SK-N-SH (cell line): ENCODE results near the gene THBD. TPM values are rescaled to one million over a fixed set of nuclear protein-coding genes. Genes with fewer than 3 reads are reported as not detected.

ENCODE experiments used
- CTCF ChIA-PET: fragments of 300-600, 350-600 bp; formaldehyde crosslinking; extraction: SDS; loops from one replicate; lab custom pipeline; 2021; lab: Yijun Ruan, JAX
- POLR2A ChIA-PET: fragments of 350-600 bp; sonication (Branson Sonifier 250); formaldehyde crosslinking; extraction: SDS; loops from one replicate; lab custom pipeline; 2020; ENCODE audit warnings: antibody characterized with exemption, inconsistent platforms; lab: Yijun Ruan, JAX
- DNase-seq: peaks from one replicate; pipeline ENCODE4 v3.0.0; 2012
- H2AFZ ChIP-seq: fragments of 200-600 bp; sonication (generic); 2 replicates; pipeline ENCODE4 v1.8.1; 2016; ENCODE audit warnings: antibody characterized with exemption, mild to moderate bottlenecking, low read depth
- H3F3A ChIP-seq: fragments of 200-600 bp; sonication (generic); replicated peaks from 2 replicates; pipeline ENCODE3; 2016; ENCODE audit warnings: antibody characterized with exemption, mild to moderate bottlenecking; ENCODE audit not compliant: insufficient read depth
- H3K27ac ChIP-seq, 2 experiments: fragments of 200-500 bp in 1 of 2; fragments of 200-600 bp in 1 of 2; sonication (Bioruptor generic) in 1 of 2; sonication (generic), shearing (Covaris generic) in 1 of 2; 2 replicates each; pipeline versions ENCODE4 v1.5.1 to v1.6.1; 2014 to 2016; ENCODE audit warnings: low read depth in 2 of 2, inconsistent platforms in 1 of 2, low read length in 1 of 2, mild to moderate bottlenecking in 1 of 2, mixed read lengths in 1 of 2
- H3K27me3 ChIP-seq: fragments of 200-600 bp; sonication (generic), shearing (Covaris generic); 2 replicates; pipeline ENCODE4 v1.6.1; 2016; ENCODE audit warnings: mixed run types; ENCODE audit not compliant: insufficient read depth
- H3K36me3 ChIP-seq, 2 experiments: fragments of 200-500 bp in 1 of 2; fragments of 200-600 bp in 1 of 2; sonication (Bioruptor generic) in 1 of 2; sonication (generic) in 1 of 2; replicated peaks in 1 of 2; 2 replicates each; pipeline versions ENCODE3 to v1.5.1; 2014 to 2016; ENCODE audit warnings: low read length in 1 of 2, mild to moderate bottlenecking in 1 of 2; ENCODE audit not compliant: insufficient read depth in 2 of 2, control insufficient read depth in 1 of 2
- H3K4me1 ChIP-seq, 2 experiments: fragments of 200-500 bp in 1 of 2; fragments of 200-600 bp in 1 of 2; sonication (Bioruptor generic) in 1 of 2; sonication (generic), shearing (Covaris generic) in 1 of 2; 2 replicates each; pipeline versions ENCODE4 v1.5.1 to v1.6.1; 2014 to 2016; ENCODE audit warnings: low read depth in 1 of 2, low read length in 1 of 2, mixed run types in 1 of 2; ENCODE audit not compliant: insufficient read depth in 2 of 2, control insufficient read depth in 1 of 2
- H3K4me2 ChIP-seq: fragments of 200-600 bp; sonication (generic), shearing (Covaris generic); 2 replicates; pipeline ENCODE4 v1.6.1; 2017; ENCODE audit warnings: mixed run types
- H3K4me3 ChIP-seq, 2 experiments: fragments of 200-500 bp in 1 of 2; fragments of 200-600 bp in 1 of 2; sonication (Bioruptor generic) in 1 of 2; sonication (generic), shearing (Covaris generic) in 1 of 2; 2 replicates each; pipeline versions ENCODE4 v1.5.1 to v1.8.1; 2014 to 2016; ENCODE audit warnings: low read depth in 2 of 2, inconsistent platforms in 1 of 2, low read length in 1 of 2, mild to moderate bottlenecking in 1 of 2, mixed read lengths in 1 of 2, moderate library complexity in 1 of 2
- H3K79me2 ChIP-seq: fragments of 200-600 bp; sonication (generic); 2 replicates; pipeline ENCODE4 v1.8.1; 2017; ENCODE audit warnings: mild to moderate bottlenecking; ENCODE audit not compliant: insufficient read depth
- H3K9ac ChIP-seq: fragments of 200-600 bp; sonication (generic); 2 replicates; pipeline ENCODE4 v1.6.1; 2017; ENCODE audit warnings: mixed run types
- H3K9me2 ChIP-seq: fragments of 200-600 bp; sonication (generic); 2 replicates; pipeline ENCODE4 v1.6.1; 2017; ENCODE audit warnings: mixed run types
- H3K9me3 ChIP-seq: fragments of 200-600 bp; sonication (generic); 2 replicates; pipeline ENCODE4 v1.6.1; 2017; ENCODE audit warnings: mixed run types, mild to moderate bottlenecking, moderate library complexity
- H4K20me1 ChIP-seq: fragments of 200-600 bp; sonication (generic); 2 replicates; pipeline ENCODE4 v1.6.1; 2017; ENCODE audit warnings: mild to moderate bottlenecking, mixed run types; ENCODE audit not compliant: insufficient read depth
- EZH2phosphoT487 ChIP-seq: fragments of 200-600 bp; sonication (generic); IDR thresholded peaks from 2 replicates; pipeline ENCODE4 v1.6.1; 2017; ENCODE audit warnings: low read depth, mixed run types, mild to moderate bottlenecking, antibody characterized with exemption, moderate library complexity, borderline replicate concordance
- GABPA ChIP-seq: IDR thresholded peaks from 2 replicates; pipeline ENCODE4 v1.4.0; 2012; ENCODE audit warnings: low read depth, mild to moderate bottlenecking
- JUND ChIP-seq: IDR thresholded peaks from 2 replicates; pipeline ENCODE4 v1.4.0; 2012
- MEF2A ChIP-seq: IDR thresholded peaks from 2 replicates; pipeline ENCODE4 v1.4.0; 2012; ENCODE audit warnings: low read depth, borderline replicate concordance
- MXI1 ChIP-seq: IDR thresholded peaks from 2 replicates; pipeline ENCODE4 v1.6.1; 2012; ENCODE audit warnings: mild to moderate bottlenecking, low read depth, low read length, improper control_type of control experiment
- NRF1 ChIP-seq: IDR thresholded peaks from 2 replicates; pipeline ENCODE4 v1.6.1; 2012; ENCODE audit warnings: low read depth, mild to moderate bottlenecking, low read length
- RAD21 ChIP-seq: IDR thresholded peaks from 2 replicates; pipeline ENCODE4 v1.6.1; 2012; ENCODE audit warnings: mild to moderate bottlenecking, low read length
- REST ChIP-seq: IDR thresholded peaks from 2 replicates; pipeline ENCODE4 v1.6.1; 2012; ENCODE audit warnings: mild to moderate bottlenecking, low read depth, low read length, moderate library complexity
- RXRA ChIP-seq: IDR thresholded peaks from 2 replicates; pipeline ENCODE4 v1.4.0; 2012; ENCODE audit warnings: low read depth, mild to moderate bottlenecking, borderline replicate concordance
- SMC3 ChIP-seq: IDR thresholded peaks from 2 replicates; pipeline ENCODE4 v1.6.1; 2012; ENCODE audit warnings: low read depth, low read length, improper control_type of control experiment
- TEAD4 ChIP-seq: IDR thresholded peaks from 2 replicates; pipeline ENCODE4 v1.4.0; 2012; ENCODE audit warnings: mild to moderate bottlenecking, borderline replicate concordance; ENCODE audit not compliant: insufficient read depth
- WGBS: methylation state at CpG from one replicate; pipeline ENCODE4 v1.1.6; 2017; ENCODE audit warnings: low lambda C conversion rate; 5-methylcytosine and 5-hydroxymethylcytosine counted together
- polyA plus RNA-seq, 3 experiments: library from polyadenylated mRNA; depleted of rRNA; stranded (reverse); fragments of >200 nt; gene quantifications; 2 replicates each; pipeline ENCODE4 v1.2.3, GENCODE V29; 2012

THBD gene, protein sequence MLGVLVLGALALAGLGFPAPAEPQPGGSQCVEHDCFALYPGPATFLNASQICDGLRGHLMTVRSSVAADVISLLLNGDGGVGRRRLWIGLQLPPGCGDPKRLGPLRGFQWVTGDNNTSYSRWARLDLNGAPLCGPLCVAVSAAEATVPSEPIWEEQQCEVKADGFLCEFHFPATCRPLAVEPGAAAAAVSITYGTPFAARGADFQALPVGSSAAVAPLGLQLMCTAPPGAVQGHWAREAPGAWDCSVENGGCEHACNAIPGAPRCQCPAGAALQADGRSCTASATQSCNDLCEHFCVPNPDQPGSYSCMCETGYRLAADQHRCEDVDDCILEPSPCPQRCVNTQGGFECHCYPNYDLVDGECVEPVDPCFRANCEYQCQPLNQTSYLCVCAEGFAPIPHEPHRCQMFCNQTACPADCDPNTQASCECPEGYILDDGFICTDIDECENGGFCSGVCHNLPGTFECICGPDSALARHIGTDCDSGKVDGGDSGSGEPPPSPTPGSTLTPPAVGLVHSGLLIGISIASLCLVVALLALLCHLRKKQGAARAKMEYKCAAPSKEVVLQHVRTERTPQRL
- polyA plus RNA-seq (2012; rRNA removed) = 0.13 and 0.33 TPM in 2 replicates
- polyA plus RNA-seq (2012; cell fraction: cytosol; rRNA removed) = 0.14 and 0.22 TPM in 2 replicates
- polyA plus RNA-seq (2012; cell fraction: nucleus; rRNA removed) = 0.18 and 0.19 TPM in 2 replicates

DNA sequence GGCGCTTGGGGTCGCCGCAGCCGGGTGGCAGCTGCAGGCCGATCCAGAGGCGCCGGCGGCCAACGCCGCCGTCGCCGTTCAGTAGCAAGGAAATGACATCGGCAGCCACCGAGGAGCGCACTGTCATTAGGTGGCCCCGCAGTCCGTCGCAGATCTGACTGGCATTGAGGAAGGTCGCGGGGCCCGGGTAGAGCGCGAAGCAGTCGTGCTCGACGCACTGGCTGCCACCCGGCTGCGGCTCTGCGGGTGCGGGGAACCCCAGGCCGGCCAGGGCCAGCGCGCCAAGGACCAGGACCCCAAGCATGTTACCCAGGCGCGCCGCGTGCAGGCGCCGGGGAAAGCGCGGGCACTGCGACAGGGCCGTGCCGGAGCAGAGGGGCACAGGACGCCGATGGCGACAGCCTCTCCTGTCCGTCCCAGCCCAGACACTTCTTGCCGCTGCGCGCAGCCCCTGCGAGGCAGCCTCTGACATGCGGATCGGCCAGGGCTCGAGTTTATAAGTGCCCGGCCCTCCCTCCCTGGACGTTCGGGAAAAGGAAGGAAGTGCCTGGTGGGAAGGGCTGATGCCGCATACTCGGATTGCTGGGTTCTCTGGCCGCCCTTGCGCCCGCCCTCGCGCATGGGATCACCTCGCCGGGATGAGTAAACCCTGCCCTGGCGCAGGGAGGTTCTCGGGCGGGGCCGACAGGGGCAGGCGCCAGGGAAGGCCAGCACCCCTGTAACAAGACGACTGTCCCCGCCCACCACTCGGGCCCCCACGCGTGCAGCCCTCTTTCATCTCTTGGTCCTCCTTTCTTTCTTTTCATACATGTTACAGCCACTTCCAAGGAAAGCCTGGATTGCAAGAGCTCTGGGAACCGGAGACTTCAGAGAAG, at the start of gene THBD:
Gene THBD, minus strand, starts transcription at position 472 of the 875 bp plus-strand sequence. Its CDS starts 168 bp downstream, at position 304.
- no peaks in the 10 kb centered on the region for H3K79me2 ChIP-seq
- peak within 1 kb of the TSS in 1 of 2 experiments; percentile 48; a peak in 3 of 4 replicates for H3K4me3 ChIP-seq
- H3K4me2 ChIP-seq = peak within 1 kb of the TSS; percentile 64
- DNase-seq = no peak
- TF ChIP-seq SMC3 (no peak), RXRA (no peak), JUND (no peak), TEAD4 (no peak), RAD21 (no peak), EZH2phosphoT487 (no peak), GABPA (no peak), MXI1 (no peak), REST (no peak), NRF1 (no peak), MEF2A (no peak)
- H3K9ac ChIP-seq = no peak within 1 kb of the TSS
- H3K9me3 ChIP-seq = no peaks in the 10 kb centered on the region
- H3K9me2 ChIP-seq = no peaks in the 10 kb centered on the region
- POLR2A ChIA-PET = no interaction called here
- CTCF ChIA-PET = no interaction called here
- no peaks in the 10 kb centered on the region for H3K4me1 ChIP-seq
- WGBS = 3% methylated on average over 15 of the region's 79 CpGs
- no peak within 1 kb of the TSS for H3K27ac ChIP-seq
- peak within 1 kb of the TSS; percentile 16; the same call in 1 of the 2 replicates for H2AFZ ChIP-seq
- H4K20me1 ChIP-seq = no peaks in the 10 kb centered on the region
- H3K36me3 ChIP-seq = no peaks in the 10 kb centered on the region
- H3F3A ChIP-seq = no peaks in the 10 kb centered on the region
- peaks cover 94% of the 10 kb centered on the region for H3K27me3 ChIP-seq
